ENCODE results near the gene TMEM145.

- TF ChIP-seq CTCF (IDR thresholded peaks at IDR 0.05), result no peak
- TF ChIP-seq POLR2AphosphoS5 (IDR thresholded peaks at IDR 0.05), result no peak
These were observed 739 bp upstream of the TMEM145 start for GRCh38 chr19:42312370-42312769.

Measured in upper lobe of left lung (tissue), 4 donors.